CD4-positive, alpha-beta T cell (primary cell): ENCODE measurements around the gene IRS2. TPM values are rescaled to one million over a fixed set of nuclear protein-coding genes. Genes with fewer than 3 reads are reported as not detected.

Experiments used
- ATAC-seq: fragments of 200-7000 bp; cut with Tn5 transposase; one replicate; pipeline ENCODE4 v1.10.0; 2022; ENCODE audit warnings: mild to moderate bottlenecking; ENCODE audit not compliant: poor library complexity
- CTCF ChIA-PET: fragments of 350-600 bp; sonication (Branson Sonifier 250); formaldehyde crosslinking; loops from one replicate; lab custom pipeline; 2021; ENCODE audit warnings: antibody characterized with exemption, inconsistent platforms; lab: Charles Lee
- POLR2A ChIA-PET: fragments of 350-600 bp; sonication (Branson Sonifier 250); formaldehyde crosslinking; loops from one replicate; lab custom pipeline; 2021; ENCODE audit warnings: antibody characterized with exemption, inconsistent platforms; lab: Charles Lee
- DNase-seq, 14 experiments: peaks; one replicate each; pipeline ENCODE4 v3.0.0-alpha.2; 2013 to 2020; ENCODE audit warnings: mixed read lengths in 2 of 14
- H3K27ac ChIP-seq, 2 donors: one replicate each; pipeline versions ENCODE4 v1.5.1 to v1.7.0; 2013; ENCODE audit warnings: low read length in 2 of 2, low read depth in 1 of 2, mild to moderate bottlenecking in 1 of 2
- H3K27me3 ChIP-seq, 2 experiments: 1 replicate in 1 of 2; 2 replicates in 1 of 2; pipeline versions ENCODE4 v1.6.1 to v1.7.0; 2013; ENCODE audit warnings: low read length in 2 of 2, control low read depth in 1 of 2, mild to moderate bottlenecking in 1 of 2, moderate library complexity in 1 of 2; ENCODE audit not compliant: insufficient read depth in 2 of 2, control insufficient read depth in 1 of 2
- H3K36me3 ChIP-seq: one replicate; pipeline ENCODE4 v1.6.1; 2013; ENCODE audit warnings: low read length, control low read depth; ENCODE audit not compliant: insufficient read depth
- H3K4me1 ChIP-seq: one replicate; pipeline ENCODE4 v1.6.1; 2013; ENCODE audit warnings: low read length, control low read depth; ENCODE audit not compliant: insufficient read depth
- H3K4me3 ChIP-seq: one replicate; pipeline ENCODE4 v1.5.1; 2013; ENCODE audit warnings: mild to moderate bottlenecking, low read length, moderate library complexity
- H3K9me3 ChIP-seq, 2 experiments: 1 replicate in 1 of 2; 2 replicates in 1 of 2; pipeline versions ENCODE4 v1.6.1 to v1.7.0; 2013; ENCODE audit warnings: low read length in 2 of 2, mild to moderate bottlenecking in 2 of 2, control low read depth in 1 of 2, moderate library complexity in 1 of 2; ENCODE audit not compliant: control insufficient read depth in 1 of 2, insufficient read depth in 1 of 2
- H3K27ac Mint-ChIP-seq: one replicate; pipeline ENCODE4 v1.8.0; 2020; ENCODE audit warnings: mixed read lengths
- H3K27me3 Mint-ChIP-seq: one replicate; pipeline ENCODE4 v1.8.0; 2021; ENCODE audit warnings: mixed read lengths
- H3K36me3 Mint-ChIP-seq: one replicate; pipeline ENCODE4 v1.8.0; 2021; ENCODE audit warnings: low read depth, mixed read lengths
- H3K4me1 Mint-ChIP-seq: one replicate; pipeline ENCODE4 v1.8.0; 2021; ENCODE audit warnings: low read depth, mixed read lengths
- H3K4me3 Mint-ChIP-seq: one replicate; pipeline ENCODE4 v1.8.0; 2020; ENCODE audit warnings: mild to moderate bottlenecking, mixed read lengths
- H3K9me3 Mint-ChIP-seq: one replicate; pipeline ENCODE4 v1.8.0; 2020; ENCODE audit warnings: mixed read lengths
- CTCF ChIP-seq: fragments of 200-600 bp; IDR thresholded peaks from one replicate; pipeline ENCODE4 v1.8.0; 2022; ENCODE audit warnings: antibody characterized with exemption, mild to moderate bottlenecking
- intact Hi-C, 2 experiments: fragments of 100-400 bp; cut with DNase I in 1 of 2; cut with micrococcal nuclease in 1 of 2; formaldehyde crosslinking; loops; one replicate each; pipeline versions ENCODE4 v1.15.1 to v1.9.0; 2023 to 2025; cut with DNase I, micrococcal nuclease
- total RNA-seq, 174 experiments: library from RNA in 2 of 174; stranded (reverse) in 2 of 174; gene quantifications; one replicate each; pipeline ENCODE4 v1.2.3 and lab custom pipeline; 2021 to 2026

IRS2 gene
- total RNA-seq, 2 experiments from 2014 or later: 188 to 193 TPM

GRCh38 chr13:109815651-109816050, 29.3 kb upstream of the IRS2 start:
- no peaks in the 10 kb centered on the region for H3K36me3 Mint-ChIP-seq
- no peaks in the 10 kb centered on the region for H3K4me1 Mint-ChIP-seq
- H3K27ac ChIP-seq: no peak overlapping the region
- H3K4me3 Mint-ChIP-seq: no peak overlapping the region
- H3K9me3 ChIP-seq: peaks cover 0 to 7% of the 10 kb centered on the region in 2 experiments
- no peak overlapping the region for H3K4me3 ChIP-seq
- ChIA-PET CTCF (no interaction called here), POLR2A (no interaction called here)
- H3K36me3 ChIP-seq: no peaks in the 10 kb centered on the region
- no peak overlapping the region for H3K27ac Mint-ChIP-seq
- H3K9me3 Mint-ChIP-seq: no peaks in the 10 kb centered on the region
- ATAC-seq (no peak), DNase-seq (no peak)
- no peaks in the 10 kb centered on the region for H3K27me3 ChIP-seq
- no peaks in the 10 kb centered on the region for H3K4me1 ChIP-seq
- intact Hi-C loops: no loop called here
- H3K27me3 Mint-ChIP-seq: peaks cover 42% of the 10 kb centered on the region
- TF ChIP-seq CTCF: no peak

GRCh38 chr13:109813663-109814062, 27.3 kb upstream of the IRS2 start:
- CTCF ChIA-PET: no interaction called here
- H3K9me3 ChIP-seq: peaks cover 0 to 7% of the 10 kb centered on the region in 2 experiments
- no peak for ATAC-seq

GRCh38 chr13:109812382-109812781, 26.0 kb upstream of the IRS2 start:
- POLR2A ChIA-PET: no interaction called here
- no peak overlapping the region for H3K4me3 ChIP-seq
- H3K9me3 ChIP-seq: peaks cover 0 to 7% of the 10 kb centered on the region in 2 experiments
- intact Hi-C loops: no loop called here
- H3K36me3 ChIP-seq: no peaks in the 10 kb centered on the region
- Mint-ChIP-seq H3K27me3 (peaks cover 62% of the 10 kb centered on the region), H3K4me1 (no peaks in the 10 kb centered on the region), H3K27ac (no peak overlapping the region), H3K36me3 (no peaks in the 10 kb centered on the region), H3K9me3 (no peaks in the 10 kb centered on the region), H3K4me3 (no peak overlapping the region)
- H3K4me1 ChIP-seq: no peaks in the 10 kb centered on the region
- ATAC-seq (no peak), DNase-seq (no peak)
- TF ChIP-seq CTCF: no peak
- peaks cover 2 to 4% of the 10 kb centered on the region in 2 experiments for H3K27me3 ChIP-seq
- CTCF ChIA-PET: no interaction called here
- H3K27ac ChIP-seq: no peak overlapping the region

More at GRCh38 chr13:109813663-109814062, 27.3 kb upstream of the IRS2 start:
- POLR2A ChIA-PET: no interaction called here
- Mint-ChIP-seq H3K27ac (no peak overlapping the region), H3K4me1 (no peaks in the 10 kb centered on the region), H3K27me3 (peaks cover 55% of the 10 kb centered on the region), H3K36me3 (no peaks in the 10 kb centered on the region), H3K4me3 (no peak overlapping the region), H3K9me3 (no peaks in the 10 kb centered on the region)
- intact Hi-C loops: no loop called here
- Histone ChIP-seq H3K27ac (no peak overlapping the region), H3K27me3 (no peaks in the 10 kb centered on the region), H3K4me3 (no peak overlapping the region), H3K4me1 (no peaks in the 10 kb centered on the region), H3K36me3 (no peaks in the 10 kb centered on the region)
- TF ChIP-seq CTCF: no peak
- DNase-seq: no peak
